ENCODE results near the gene GPC6.
"Not testable (repeated sequence)": the region's sequence is repeated elsewhere in the genome, so short reads cannot be mapped to it uniquely, and the experiment has no call there.

GPC6 gene

DNA sequence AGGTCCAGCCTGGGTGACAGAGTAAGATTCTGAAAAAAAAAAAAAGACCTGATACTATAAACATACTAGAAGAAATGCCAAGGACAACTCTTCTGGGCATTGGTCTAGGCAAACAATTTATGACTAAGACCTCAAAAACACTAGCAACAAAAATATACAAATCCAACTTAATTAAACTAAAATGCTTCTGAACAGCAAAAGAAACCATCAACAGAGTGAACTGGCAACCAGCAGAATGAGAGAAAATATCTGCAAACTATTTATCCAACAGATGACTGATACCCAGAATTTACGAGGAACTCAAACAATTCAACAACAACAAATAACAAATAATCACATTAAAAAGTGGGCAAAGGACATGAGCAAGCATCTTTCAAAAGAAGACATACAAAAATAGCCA, 26.8 kb upstream of the GPC6 start:
- Mint-ChIP-seq H3K9me3 (peaks cover 15% of the 10 kb centered on the region), H3K4me3 (no peak overlapping the region), H3K27ac (no peak overlapping the region), H3K27me3 (ENCODE audit: low read depth, poor library complexity) (no peaks in the 10 kb centered on the region), H3K4me1 (no peaks in the 10 kb centered on the region), H3K36me3 (ENCODE audit: low read depth) (no peaks in the 10 kb centered on the region)
- TF ChIP-seq, protein P1, sequence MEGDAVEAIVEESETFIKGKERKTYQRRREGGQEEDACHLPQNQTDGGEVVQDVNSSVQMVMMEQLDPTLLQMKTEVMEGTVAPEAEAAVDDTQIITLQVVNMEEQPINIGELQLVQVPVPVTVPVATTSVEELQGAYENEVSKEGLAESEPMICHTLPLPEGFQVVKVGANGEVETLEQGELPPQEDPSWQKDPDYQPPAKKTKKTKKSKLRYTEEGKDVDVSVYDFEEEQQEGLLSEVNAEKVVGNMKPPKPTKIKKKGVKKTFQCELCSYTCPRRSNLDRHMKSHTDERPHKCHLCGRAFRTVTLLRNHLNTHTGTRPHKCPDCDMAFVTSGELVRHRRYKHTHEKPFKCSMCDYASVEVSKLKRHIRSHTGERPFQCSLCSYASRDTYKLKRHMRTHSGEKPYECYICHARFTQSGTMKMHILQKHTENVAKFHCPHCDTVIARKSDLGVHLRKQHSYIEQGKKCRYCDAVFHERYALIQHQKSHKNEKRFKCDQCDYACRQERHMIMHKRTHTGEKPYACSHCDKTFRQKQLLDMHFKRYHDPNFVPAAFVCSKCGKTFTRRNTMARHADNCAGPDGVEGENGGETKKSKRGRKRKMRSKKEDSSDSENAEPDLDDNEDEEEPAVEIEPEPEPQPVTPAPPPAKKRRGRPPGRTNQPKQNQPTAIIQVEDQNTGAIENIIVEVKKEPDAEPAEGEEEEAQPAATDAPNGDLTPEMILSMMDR (IDR thresholded peaks at IDR 0.05): no peak
- no peak for DNase-seq

DNA sequence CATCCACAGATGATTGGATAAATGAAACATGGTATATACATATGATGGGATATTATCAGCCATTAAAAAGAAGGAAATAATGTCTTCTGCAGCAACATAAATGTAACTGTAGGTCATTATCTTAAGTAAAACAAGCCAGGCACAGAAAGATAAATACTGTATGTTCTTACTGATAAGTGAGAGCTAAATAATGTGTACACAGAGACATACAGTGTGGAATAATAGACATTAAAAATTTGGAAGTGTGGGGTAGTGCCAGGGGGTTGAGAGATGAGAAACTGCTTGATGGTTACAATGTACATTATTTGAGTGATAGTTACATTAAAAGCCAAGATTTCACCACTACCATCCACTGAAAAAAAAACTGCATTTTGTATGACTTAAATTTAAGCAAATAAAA, 26.0 kb upstream of the GPC6 start:
- Mint-ChIP-seq H3K4me3 (no peak overlapping the region), H3K27ac (no peak overlapping the region), H3K27me3 (ENCODE audit: low read depth, poor library complexity) (no peaks in the 10 kb centered on the region), H3K4me1 (no peaks in the 10 kb centered on the region), H3K9me3 (peaks cover 8% of the 10 kb centered on the region), H3K36me3 (ENCODE audit: low read depth) (no peaks in the 10 kb centered on the region)
- no peak for DNase-seq
- TF ChIP-seq, protein P1 (IDR thresholded peaks at IDR 0.05): no peak

DNA sequence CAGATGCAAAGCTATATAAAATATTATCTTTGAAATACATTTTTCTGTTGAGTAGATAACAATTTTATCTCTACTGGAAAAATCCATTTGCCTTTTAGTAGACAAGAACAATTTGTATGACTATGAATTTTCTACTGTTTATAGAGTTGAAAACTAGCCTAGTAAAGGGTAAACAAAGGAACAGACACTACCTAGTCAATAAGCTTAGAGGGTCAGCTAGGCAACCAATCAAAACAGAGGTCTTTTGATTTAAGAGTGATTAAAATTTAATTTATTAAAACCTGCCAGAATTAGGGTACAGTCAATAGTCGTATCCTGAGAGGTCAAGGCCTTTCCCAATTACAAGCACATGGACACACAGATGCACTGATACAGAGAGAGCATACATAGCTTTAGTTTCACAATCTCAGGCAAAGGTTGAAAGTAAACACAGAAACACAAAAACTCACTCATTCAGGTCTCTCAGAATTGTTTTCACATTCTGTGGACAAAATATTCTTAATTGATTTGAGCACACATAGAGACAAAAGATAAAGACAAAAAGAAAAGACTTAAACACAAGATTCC, 24.5 kb upstream of the GPC6 start:
- H3K27ac Mint-ChIP-seq: no peak overlapping the region
- no peaks in the 10 kb centered on the region for H3K27me3 Mint-ChIP-seq (ENCODE audit: low read depth, poor library complexity)
- TF ChIP-seq, protein P1 (IDR thresholded peaks at IDR 0.05): no peak
- H3K4me3 Mint-ChIP-seq: no peak overlapping the region
- H3K36me3 Mint-ChIP-seq (ENCODE audit: low read depth): no peaks in the 10 kb centered on the region
- H3K9me3 Mint-ChIP-seq: peaks cover 7% of the 10 kb centered on the region
- no peak for DNase-seq
- no peaks in the 10 kb centered on the region for H3K4me1 Mint-ChIP-seq

DNA sequence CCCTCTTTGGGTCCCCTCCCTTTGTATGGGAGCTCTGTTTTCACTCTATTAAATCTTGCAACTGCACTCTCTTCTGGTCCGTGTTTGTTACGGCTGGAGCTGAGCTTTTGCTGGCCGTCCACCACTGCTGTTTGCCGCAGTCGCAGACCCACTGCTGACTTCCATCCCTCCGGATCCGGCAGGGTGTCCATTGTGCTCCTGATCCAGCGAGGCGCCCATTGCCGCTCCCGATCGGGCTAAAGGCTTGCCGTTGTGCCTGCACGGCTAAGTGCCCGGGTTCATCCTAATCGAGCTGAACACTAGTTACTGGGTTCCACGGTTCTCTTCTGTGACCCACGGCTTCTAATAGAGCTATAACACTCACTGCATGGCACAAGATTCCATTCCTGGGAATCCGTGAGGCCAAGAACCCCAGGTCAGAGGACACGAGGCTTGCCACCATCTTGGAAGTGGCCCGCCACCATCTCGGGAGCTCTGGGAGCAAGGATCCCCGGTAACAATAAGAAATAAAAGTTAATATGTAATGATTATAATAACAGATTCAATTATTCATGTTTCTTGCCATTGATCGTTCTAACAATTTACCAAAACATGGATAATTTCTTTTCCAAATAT, 19.7 kb upstream of the GPC6 start:
- not testable (repeated sequence) for H3K9me3 Mint-ChIP-seq; DNase-seq; H3K4me3 Mint-ChIP-seq; H3K4me1 Mint-ChIP-seq; H3K36me3 Mint-ChIP-seq (ENCODE audit: low read depth); H3K27me3 Mint-ChIP-seq (ENCODE audit: low read depth, poor library complexity)
- H3K27ac Mint-ChIP-seq: peak overlapping the region; percentile 43

DNA sequence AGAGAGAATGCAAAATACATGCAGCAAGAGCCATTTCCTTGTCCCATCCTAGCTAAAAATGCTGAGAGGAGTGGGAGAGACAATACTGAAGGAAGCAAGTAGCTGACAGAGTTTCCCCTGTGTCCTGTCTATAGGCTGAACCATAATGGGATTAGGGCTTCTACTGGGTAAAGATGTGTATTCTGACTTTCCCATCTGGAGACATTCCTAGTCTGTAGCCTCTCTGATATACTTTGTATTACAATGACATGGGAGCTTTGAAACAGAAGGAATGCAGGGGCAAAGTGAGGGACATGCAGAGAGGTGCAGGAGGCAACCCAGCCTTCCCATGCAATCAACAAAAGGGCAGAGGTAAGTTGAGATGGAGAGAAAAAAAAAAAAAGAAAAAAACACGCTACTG, 10.5 kb upstream of the GPC6 start:
- Mint-ChIP-seq H3K36me3 (ENCODE audit: low read depth) (no peaks in the 10 kb centered on the region), H3K9me3 (no peaks in the 10 kb centered on the region), H3K4me3 (no peak overlapping the region), H3K27ac (peak overlapping the region; percentile 67), H3K4me1 (peaks cover 18% of the 10 kb centered on the region), H3K27me3 (ENCODE audit: low read depth, poor library complexity) (no peaks in the 10 kb centered on the region)
- TF ChIP-seq, protein P1 (IDR thresholded peaks at IDR 0.05): no peak
- DNase-seq: no peak

DNA sequence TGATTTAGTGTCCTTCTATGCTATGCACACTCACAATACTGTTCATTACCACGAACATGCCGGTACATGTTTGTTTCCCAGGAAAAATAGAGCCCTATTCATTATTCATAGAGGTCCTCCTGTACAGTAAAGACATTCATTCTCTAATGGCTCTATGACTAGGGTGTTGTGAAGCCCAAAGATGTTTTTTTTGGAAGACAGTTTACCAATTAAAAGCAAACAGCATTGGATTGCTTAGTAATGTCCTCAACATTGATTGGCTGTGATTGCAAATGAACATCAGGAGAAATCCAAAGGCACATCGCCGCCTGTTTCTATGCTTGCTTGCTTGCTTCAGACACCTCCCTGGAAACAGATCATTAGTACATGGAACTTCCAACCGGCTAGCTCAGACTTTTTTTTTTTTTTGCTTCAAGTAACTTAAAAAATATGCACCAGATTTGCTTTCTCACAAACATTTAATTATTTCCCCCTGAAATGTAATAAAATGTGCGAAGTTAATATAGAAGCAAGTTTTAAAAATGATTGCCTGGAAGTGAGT, 8.8 kb upstream of the GPC6 start:
- no peak overlapping the region for H3K27ac Mint-ChIP-seq

More for the DNA sequence above, 8.8 kb upstream of the GPC6 start:
- H3K4me1 Mint-ChIP-seq: peaks cover 18% of the 10 kb centered on the region
- TF ChIP-seq, protein P1 (IDR thresholded peaks at IDR 0.05): no peak
- no peak overlapping the region for H3K4me3 Mint-ChIP-seq
- no peaks in the 10 kb centered on the region for H3K27me3 Mint-ChIP-seq (ENCODE audit: low read depth, poor library complexity)
- no peaks in the 10 kb centered on the region for H3K36me3 Mint-ChIP-seq (ENCODE audit: low read depth)
- DNase-seq: no peak
- no peaks in the 10 kb centered on the region for H3K9me3 Mint-ChIP-seq

Measured in nephron progenitor cell (in vitro differentiated cells).